ENCODE measurements around the gene PARD3.

Gene PARD3

GRCh38 chr10:34484164-34484563, 330.9 kb downstream of the PARD3 start:
- DNase-seq (ENCODE audit: insufficient read length, low spot score) (no peak), FAIRE-seq (no peak)

- FAIRE-seq (no peak), DNase-seq (ENCODE audit: insufficient read length, low spot score) (no peak)
Observed at GRCh38 chr10:34480345-34480744, 334.8 kb downstream of the PARD3 start.

DNA sequence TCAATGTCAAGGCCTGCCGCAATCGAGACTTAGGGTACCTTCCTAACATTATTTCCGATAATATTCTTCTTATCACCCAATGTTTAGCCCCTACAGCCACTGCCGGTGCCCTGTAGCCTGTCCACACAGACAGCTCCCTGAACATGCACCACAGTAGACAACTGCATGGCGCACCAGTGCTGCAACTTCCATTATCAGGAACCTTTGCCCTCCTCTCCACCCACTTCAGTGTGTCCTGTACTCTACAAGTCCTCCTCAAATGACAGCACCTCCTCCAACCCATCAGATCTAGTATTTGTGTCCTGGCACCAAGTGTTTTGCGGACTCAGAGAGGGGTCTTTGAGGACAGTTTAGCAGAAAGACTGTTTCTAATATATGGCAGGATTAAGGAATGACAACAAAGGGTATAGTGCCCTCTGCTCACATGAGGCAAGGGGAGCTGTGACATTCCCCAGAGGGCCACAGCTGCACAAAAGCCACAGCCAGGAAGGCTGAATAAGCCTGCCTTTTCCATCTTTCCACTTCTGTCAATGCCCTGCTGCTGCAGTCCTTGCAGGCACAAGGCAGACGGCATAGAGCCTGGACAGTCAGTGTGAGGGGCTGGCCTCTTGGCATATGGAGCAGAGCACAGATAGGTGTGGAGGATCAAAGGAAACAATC, 335.4 kb downstream of the PARD3 start:
- FAIRE-seq (peak; percentile 44), DNase-seq (ENCODE audit: insufficient read length, low spot score) (no peak)

- no peak for FAIRE-seq
- no peak for DNase-seq (ENCODE audit: insufficient read length, low spot score)
Observed at GRCh38 chr10:34477249-34477648, 337.8 kb downstream of the PARD3 start.

DNA sequence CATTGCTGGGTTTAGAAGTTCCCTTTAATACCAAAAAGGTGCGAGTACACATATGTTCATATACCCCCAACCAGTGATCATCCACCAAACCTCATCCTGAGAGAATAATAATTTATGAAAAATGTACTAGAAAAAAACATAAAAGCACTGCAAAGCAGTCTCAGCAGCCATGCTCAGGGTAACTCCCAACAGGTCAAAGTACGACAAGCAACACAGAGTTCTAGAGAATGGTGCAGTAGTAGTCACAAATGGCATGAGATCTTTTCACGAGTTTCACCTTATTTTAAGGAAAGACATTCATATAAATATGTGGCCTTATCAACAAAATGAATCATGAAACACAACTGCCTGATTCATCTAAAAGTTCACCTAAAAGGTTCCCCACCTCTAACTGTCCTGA, 338.5 kb downstream of the PARD3 start:
- DNase-seq (ENCODE audit: insufficient read length, low spot score): no peak
- no peak for FAIRE-seq

GRCh38 chr10:34475786-34476185, 339.3 kb downstream of the PARD3 start:
- DNase-seq (ENCODE audit: insufficient read length, low spot score) (no peak), FAIRE-seq (peak; percentile 36)

DNA sequence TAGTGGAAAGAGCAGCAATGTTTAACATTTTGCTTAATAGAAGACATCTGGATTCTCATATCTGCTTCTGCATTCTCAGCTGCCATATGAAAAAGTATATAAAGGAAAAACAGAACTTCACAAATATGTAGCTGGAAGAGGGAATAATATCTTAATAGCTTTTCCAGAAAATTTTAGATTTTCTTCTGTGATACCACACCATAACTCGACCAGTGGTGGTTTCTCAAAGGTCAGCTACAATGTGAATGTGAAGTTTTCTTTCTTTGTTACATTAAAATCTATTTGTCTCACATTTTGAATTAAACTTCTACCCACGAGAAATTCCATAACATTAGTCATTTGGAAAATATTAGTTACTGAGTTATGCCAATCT, 339.8 kb downstream of the PARD3 start:
- DNase-seq (ENCODE audit: insufficient read length, low spot score) (no peak), FAIRE-seq (no peak)

DNA sequence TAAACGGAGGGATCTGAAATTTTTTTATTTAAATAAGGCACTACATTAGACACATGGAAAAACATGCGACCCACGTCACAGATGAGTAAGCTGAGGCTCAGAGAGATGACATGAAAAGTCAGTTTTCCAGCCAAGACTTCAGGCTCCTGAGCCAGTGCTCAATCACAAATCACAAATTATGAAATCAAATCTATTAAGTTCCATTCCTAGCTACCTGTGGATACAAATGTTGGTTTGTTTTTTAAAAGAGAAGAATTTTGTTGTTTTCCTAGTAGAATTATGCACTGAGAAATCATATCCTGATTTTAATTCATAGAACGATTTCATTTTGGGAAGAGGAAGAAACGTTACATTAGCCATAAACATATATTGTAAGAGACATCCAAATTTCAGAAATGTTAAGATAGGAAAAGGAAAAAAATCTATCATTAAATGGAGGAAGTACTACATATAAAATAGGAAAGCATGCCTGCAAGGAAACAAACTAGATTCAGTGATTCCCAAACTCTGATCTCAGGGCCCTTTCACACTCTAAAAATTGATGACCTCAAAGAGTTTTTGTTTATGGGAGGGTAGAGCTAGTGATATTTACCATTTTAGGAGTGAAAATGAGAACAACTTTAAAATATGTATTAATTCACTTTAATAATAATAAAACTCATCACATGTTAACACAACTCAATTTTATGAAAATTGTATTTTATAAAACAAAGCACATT, 340.4 kb downstream of the PARD3 start:
- no peak for DNase-seq (ENCODE audit: insufficient read length, low spot score)
- no peak for FAIRE-seq

DNA sequence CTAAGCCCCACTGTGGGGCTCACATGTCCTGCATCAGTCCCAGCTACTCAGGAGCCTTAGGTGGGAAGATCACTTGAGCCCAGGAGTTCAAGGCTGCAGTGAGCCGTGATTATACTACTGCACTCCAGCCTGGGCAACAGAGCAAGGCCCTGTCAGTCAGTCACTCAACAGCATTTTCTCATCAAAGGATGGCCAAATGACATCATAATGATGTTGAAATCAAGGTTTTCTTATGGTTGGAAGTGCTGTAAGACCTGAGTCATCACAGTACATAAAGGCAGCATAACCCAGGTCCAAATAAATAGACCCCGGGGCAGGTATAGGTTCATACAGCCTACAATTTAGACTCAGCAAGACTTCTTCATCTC, 341.1 kb downstream of the PARD3 start:
- DNase-seq (ENCODE audit: insufficient read length, low spot score) (no peak), FAIRE-seq (peak; percentile 79)

- FAIRE-seq (peak; percentile 4), DNase-seq (ENCODE audit: insufficient read length, low spot score) (no peak)
Observed at GRCh38 chr10:34473174-34474008, 341.7 kb downstream of the PARD3 start.

DNA sequence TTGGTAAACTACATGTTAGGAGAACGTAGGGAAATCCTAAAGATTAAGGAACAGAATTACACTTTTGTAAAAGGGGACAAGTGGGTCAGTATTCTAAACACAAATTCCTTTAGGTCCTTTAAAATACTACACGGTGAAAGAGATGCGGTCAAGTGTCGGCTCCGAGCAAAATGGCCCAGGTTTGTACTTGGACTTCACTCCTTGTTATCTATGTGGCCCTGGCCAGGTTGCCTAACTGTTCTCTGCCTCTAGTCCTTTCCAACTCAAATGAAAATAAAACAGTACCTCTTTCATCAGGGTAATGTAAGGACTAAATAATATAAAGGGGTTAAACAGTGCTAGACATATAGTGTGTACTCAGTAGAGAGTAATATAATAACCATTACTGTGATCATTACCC, 344.8 kb downstream of the PARD3 start:
- DNase-seq (ENCODE audit: insufficient read length, low spot score) (no peak), FAIRE-seq (no peak)

DNA sequence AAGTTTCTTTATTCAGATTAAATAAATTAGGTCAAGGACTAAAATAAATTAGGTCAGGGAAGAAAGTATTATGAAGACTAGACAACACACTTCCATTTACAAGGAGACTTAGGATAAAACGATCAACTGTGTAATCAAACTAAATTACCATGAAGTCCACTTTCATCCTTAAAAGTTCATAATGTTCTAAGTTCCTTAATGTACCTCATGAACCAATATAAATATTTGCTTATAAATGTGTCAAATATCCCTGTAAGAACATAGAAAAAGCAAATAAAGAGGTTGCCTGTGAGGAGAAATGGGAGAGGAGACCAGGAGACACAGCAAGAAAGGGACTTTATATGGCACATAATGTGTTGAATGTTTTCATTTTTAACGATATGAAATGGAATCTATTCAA, 345.6 kb downstream of the PARD3 start:
- no peak for DNase-seq (ENCODE audit: insufficient read length, low spot score)
- no peak for FAIRE-seq

DNA sequence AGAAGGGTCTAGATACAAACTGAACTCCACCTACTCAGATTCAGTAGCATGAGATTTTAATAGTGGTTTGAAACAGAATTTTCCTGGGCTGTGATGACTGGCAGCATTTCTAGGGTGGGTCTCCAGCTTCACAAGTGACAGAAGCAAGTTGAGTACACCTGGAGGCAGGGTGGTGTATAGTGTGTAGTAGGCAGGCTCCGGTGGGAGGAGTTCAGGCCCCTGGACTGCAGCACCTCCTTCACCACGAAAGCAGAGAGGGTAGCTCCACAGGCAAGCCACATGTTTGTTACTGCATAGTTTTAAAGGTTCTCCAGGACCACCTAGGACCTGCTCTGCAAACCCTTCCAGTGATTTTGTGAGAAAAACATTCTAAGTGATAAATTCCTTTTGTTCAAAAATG, 347.2 kb downstream of the PARD3 start:
- no peak for DNase-seq (ENCODE audit: insufficient read length, low spot score)
- FAIRE-seq: no peak

DNA sequence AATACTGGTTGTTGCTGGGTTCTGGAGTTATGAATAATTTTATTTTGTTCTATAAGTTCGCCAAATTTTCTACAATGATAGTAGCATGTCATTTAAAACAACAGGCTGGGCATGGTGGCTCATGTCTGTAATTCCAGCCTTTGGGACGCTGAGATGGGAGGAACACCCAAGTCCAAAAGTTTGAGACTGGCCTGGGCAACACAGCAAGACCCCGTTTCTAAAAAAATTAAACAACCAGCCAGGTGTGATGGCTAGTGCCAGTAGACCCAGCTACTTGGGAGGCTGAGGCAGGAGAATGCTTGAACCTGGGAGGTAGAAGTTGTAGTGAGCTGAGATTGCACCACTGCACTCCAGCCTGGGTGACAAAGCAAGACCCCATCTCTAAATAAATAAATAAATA, 347.7 kb downstream of the PARD3 start:
- DNase-seq (ENCODE audit: insufficient read length, low spot score): no peak
- no peak for FAIRE-seq

DNA sequence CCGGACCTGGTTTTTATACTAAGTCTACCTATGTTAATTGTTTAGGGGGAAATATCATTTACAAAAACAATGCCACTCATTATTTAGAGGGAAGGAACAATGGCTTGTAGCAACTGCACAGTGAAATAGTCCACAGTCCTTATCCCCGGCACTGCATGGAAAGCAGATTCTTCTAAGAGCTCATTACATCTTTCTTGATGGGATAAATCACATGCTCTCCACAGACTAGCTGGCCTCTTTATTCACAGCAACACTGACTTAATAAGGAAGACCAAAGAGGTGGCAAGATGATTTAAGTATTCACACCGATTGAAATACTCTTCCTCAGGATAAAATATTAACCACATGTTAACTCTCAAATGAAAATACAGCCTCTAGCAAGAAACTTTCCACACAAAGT, 349.4 kb downstream of the PARD3 start:
- FAIRE-seq (no peak), DNase-seq (ENCODE audit: insufficient read length, low spot score) (no peak)

DNA sequence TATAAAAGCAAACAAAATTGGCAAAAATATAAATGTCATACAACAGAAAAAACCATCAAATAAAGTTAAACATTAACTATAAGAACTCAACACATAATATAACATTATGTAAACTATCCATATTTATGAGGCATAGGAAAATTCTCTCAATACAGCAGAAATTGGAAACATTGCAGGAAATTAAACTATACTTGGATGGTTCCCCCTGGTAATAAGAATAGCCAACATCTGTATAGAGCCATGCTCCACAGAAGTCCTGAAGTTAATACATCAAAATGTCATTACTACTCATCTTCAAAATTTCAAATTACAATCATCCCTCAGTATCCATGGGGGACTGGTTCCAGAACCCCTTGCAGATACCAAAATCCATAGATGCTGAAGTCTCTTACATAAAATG, 350.5 kb downstream of the PARD3 start:
- no peak for FAIRE-seq
- no peak for DNase-seq (ENCODE audit: insufficient read length, low spot score)

GRCh38 chr10:34464000-34464399, 351.1 kb downstream of the PARD3 start:
- no peak for DNase-seq (ENCODE audit: insufficient read length, low spot score)
- no peak for FAIRE-seq

DNA sequence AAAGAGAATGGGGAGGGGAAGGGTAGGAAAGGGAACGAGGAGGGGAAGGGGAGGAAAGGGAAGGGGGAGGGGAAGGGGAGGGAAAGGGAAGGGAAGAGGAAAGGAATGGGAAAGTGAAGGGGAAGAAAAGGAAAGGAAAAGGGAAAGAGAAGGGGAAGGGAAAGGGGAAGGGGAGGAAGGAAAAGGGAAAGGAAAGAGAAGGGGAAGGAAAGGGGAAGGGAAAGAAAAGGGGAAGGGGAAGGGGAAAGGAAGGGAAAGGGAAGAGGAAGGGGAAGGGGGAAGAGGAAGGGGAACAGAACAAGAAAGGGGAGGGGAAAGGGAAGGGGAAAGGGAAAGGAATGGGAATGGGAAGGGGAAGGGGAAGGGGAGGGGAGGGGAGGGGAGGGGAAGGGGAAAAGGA, 352.1 kb downstream of the PARD3 start:
- FAIRE-seq: no peak
- no peak for DNase-seq (ENCODE audit: insufficient read length, low spot score)

DNA sequence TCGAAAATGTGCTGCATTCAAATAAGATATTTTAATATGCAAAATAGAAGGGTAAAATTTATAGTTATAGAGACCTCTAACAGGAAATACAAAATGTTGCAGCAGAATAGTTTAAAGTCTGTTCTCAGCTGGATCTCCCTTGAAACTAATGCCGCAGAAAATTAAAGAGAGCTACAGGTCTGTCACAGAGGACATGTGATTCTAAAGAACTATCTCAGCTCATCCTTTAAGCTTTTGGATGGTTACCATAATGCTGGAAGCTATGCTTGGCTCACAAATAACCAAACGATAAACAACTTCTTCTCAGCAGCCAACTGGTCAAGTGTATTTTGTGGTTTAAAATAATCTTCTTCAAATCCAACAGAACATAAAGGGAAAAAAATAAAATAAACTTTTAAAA, 353.0 kb downstream of the PARD3 start:
- FAIRE-seq (no peak), DNase-seq (ENCODE audit: insufficient read length, low spot score) (no peak)

GRCh38 chr10:34454590-34455261, 360.4 kb downstream of the PARD3 start:
- FAIRE-seq: no peak
- DNase-seq (ENCODE audit: insufficient read length, low spot score): no peak

- FAIRE-seq: peak; percentile 38
- DNase-seq (ENCODE audit: insufficient read length, low spot score): no peak
Observed at GRCh38 chr10:34449836-34450235, 365.3 kb downstream of the PARD3 start.
